ENCODE measurements around the gene HOXA3.

HOXA3 gene

DNA sequence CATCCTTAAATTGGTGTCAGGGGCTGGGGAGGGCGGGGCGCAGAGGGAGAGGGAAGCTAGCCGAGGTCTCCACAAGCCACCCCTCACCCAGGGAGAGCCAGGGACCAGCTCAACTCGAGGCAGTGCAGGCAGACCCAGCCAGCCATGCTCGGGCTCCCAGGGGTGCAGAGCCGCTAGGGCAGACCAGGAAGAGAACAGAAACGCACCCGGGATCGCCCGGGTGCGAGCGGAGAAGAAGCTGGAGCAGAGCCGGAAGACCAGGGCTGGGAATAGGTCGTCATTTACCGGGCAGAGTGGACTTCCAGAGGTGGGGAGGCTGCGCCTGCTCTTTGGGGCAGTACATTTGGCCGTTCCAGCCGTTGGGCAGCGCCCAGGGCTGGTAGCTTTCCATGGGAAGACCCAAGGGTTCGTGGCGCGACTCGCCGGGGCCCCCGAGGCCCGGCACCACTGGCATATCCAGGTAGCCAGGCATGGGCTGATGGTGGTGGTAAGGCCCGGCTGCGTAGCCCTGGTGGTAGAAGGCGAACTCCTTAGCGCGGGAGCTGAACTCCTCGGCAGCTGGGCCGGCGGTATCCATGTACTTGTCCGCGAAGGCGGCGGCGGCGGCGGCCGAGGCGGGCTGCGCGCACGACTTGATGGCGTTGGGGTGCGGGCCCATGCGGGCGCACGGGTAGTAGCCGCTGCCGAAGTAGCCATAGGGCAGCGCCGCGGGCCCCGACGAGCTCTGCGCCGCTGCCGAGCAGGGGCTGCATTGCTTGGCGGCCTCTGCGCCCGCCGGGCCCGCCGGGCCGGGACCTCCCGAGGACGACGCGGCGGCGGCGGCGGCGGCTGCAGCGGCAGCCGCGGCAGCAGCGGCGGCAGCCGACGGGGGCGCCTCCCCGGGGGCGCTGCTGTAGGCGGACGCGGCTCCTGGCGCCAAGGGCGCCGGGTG is 46.8 kb upstream of the HOXA3 start:
- peak overlapping the region; percentile 60 for H3K4me3 ChIP-seq (ENCODE audit: low read depth, low read length)
- ChIA-PET CTCF (interaction anchor here (0.9 to 2.5 kb wide), 25 partner anchors 8 to 1073 kb away, joined by 3 to 14 read pairs (median 5); partner anchors contain the start of gene HOXA10), POLR2A (no interaction called here)
- TF ChIP-seq, protein P1, sequence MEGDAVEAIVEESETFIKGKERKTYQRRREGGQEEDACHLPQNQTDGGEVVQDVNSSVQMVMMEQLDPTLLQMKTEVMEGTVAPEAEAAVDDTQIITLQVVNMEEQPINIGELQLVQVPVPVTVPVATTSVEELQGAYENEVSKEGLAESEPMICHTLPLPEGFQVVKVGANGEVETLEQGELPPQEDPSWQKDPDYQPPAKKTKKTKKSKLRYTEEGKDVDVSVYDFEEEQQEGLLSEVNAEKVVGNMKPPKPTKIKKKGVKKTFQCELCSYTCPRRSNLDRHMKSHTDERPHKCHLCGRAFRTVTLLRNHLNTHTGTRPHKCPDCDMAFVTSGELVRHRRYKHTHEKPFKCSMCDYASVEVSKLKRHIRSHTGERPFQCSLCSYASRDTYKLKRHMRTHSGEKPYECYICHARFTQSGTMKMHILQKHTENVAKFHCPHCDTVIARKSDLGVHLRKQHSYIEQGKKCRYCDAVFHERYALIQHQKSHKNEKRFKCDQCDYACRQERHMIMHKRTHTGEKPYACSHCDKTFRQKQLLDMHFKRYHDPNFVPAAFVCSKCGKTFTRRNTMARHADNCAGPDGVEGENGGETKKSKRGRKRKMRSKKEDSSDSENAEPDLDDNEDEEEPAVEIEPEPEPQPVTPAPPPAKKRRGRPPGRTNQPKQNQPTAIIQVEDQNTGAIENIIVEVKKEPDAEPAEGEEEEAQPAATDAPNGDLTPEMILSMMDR (IDR thresholded peaks at IDR 0.05; ENCODE audit: insufficient read depth, low read length, missing control alignments) = no peak
- no peak for DNase-seq (ENCODE audit: low read depth, low spot score)

DNA sequence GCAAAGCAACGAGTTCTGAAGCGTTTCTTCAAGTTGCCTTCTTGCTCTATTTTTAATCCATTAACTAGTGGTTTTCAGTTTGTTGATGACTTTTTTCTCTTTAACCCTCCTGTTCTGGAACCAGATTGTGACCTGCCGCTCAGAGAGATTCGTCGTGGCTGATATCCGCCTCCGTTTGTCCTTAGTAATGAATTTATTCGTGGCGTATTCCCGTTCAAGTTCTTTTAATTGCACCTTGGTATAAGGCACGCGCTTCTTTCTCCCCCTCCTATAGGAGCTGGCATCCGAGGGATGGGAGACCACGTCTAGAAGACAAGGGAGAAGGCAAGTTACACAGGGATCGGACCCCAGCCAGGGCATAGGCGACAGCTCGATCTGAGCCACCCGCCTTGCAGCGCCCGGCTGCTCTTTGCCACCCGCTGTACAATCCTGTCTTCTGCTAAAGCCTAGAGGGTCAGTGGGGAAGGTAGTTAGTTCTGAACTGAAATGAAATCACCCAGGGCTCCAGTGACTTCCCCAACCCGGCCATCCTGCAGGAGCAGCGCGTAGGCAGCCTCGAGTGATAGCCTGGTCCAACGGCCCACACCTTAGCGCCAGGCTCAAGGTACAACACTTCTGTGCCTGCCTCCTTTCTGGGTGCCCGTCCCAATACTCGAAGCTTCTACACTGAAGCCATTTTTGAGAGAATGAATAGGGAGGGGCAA is 45.9 kb upstream of the HOXA3 start:
- DNase-seq (ENCODE audit: low read depth, low spot score) = no peak
- ChIA-PET CTCF (interaction anchor here (0.9 to 2.5 kb wide), 23 partner anchors 8 to 1074 kb away, joined by 3 to 14 read pairs (median 5); no protein-coding TSS in a partner anchor), POLR2A (no interaction called here)
- TF ChIP-seq, protein P1 (IDR thresholded peaks at IDR 0.05; ENCODE audit: insufficient read depth, low read length, missing control alignments) = no peak
- H3K4me3 ChIP-seq (ENCODE audit: low read depth, low read length) = no peak overlapping the region; the same call in 1 of the 2 replicates

DNA sequence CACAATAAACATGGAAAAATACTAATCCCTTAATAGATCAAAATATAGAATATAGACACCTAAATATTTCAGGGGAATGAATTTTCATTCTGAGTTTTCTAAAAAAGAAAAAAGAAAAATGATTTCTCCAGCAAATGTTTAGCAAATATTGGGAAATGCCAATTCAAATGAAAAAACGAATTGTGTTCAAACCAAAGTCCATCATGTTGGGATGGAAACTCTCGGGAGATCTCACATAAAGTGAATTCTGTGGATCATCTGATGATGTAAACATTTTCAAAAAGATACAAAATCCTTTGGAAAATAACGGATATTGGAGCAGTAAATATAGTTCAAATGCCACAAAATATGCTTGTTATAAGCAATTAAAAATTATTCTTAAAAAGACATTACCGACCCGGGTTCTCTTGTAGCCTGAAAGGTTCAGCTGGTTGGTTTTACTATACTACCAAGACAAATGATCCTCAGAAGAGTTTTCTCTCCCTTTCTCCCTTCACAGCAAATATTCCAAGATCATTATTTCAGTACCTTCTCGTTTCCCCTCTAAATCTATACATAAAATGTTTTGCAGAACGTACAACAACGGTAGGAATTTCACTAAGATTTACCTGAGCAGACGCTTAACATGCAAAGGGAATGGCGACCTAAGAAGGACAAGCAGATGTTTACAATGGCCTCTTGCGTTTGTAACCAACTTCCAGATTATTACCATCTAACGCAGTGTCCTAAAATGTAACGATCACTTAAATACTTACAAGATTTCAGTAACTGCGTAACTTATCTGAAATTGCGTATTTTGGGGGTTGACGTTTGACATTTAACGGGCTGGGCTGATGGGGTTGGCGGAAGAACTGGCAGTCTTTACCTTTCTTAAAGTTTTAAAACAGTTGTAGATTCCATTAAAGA is 45.0 kb upstream of the HOXA3 start:
- DNase-seq (ENCODE audit: low read depth, low spot score) = no peak
- POLR2A ChIA-PET = no interaction called here
- H3K4me3 ChIP-seq (ENCODE audit: low read depth, low read length) = no peak overlapping the region
- TF ChIP-seq, protein P1 (IDR thresholded peaks at IDR 0.05; ENCODE audit: insufficient read depth, low read length, missing control alignments) = no peak
- CTCF ChIA-PET = interaction anchor here (0.6 to 2.5 kb wide), 5 partner anchors 10 to 896 kb away, joined by 3 to 10 read pairs (median 7); no protein-coding TSS in a partner anchor

DNA sequence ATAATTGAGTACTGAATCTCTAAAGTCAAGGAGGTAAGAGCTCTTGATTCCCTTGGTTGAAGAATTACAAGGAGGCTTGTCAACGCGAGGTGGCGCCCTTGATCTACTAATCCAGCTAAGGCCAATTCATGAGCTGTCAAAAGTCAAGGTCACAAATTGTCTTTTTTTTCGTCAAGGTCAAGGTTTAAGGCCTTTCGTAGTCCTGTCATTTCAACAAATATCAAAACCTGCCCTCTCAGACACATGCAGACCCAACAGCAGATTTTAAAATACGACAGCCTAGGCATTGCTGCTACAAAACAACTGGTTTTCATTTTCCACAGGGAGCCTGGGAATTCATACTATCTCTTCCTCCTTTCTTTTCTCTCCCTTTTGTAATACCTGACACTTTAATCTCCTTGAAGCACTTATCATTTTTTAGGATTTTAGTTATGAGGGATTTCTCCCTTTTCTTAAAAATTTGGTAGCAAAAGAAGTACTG is 43.9 kb upstream of the HOXA3 start:
- ChIA-PET POLR2A (interaction anchor here (0.6 kb wide), 1 partner anchor 656 kb away, joined by 4 read pairs; no protein-coding TSS in a partner anchor), CTCF (interaction anchor here (0.6 to 4.9 kb wide), 60 partner anchors 8 to 1906 kb away, joined by 3 to 67 read pairs (median 5); partner anchors contain the start of genes HIBADH, HOXA10, HOXA11 and TAX1BP1)
- DNase-seq (ENCODE audit: low read depth, low spot score) = no peak
- TF ChIP-seq, protein P1 (IDR thresholded peaks at IDR 0.05; ENCODE audit: insufficient read depth, low read length, missing control alignments) = peak; percentile 72
- H3K4me3 ChIP-seq (ENCODE audit: low read depth, low read length) = no peak overlapping the region

DNA sequence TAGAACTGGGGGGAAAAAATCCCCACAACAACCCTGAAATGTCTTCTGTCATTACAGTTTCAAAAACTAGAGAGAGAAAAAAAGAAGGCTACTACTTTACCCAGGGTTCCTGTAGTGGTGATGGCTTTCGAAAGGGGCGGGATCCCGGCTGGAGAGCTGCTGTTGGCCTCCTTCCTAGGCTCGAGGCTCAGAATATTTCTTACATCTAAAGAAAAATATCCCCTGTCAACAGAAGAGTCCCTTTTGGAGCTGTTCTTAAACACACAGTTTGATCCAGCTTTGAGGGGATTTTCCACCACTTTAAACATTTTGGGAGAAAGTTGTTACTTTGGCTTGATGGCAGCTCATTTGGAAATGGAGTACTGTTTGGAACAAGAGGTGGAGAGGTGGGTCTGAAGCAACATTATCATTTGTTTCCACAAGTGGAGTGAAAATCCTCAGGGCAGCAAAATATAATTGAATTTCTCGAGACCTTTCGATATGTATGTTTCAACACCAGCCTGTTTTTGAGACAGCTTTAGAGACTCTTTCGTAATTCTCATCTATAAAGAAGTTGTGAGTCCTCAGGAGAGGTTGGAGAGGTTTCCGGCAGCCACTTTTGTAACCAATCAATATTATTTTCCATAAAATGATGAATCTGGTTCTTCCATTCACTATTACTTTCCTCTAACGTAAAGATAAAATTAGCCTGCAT is 42.5 kb upstream of the HOXA3 start:
- POLR2A ChIA-PET = no interaction called here

More for the DNA sequence above, 42.5 kb upstream of the HOXA3 start:
- CTCF ChIA-PET = interaction anchor here (0.8 to 4.9 kb wide), 38 partner anchors 9 to 1907 kb away, joined by 3 to 67 read pairs (median 5); partner anchors contain the start of genes HIBADH and HOXA11
- TF ChIP-seq, protein P1 (IDR thresholded peaks at IDR 0.05; ENCODE audit: insufficient read depth, low read length, missing control alignments) = no peak
- no peak overlapping the region for H3K4me3 ChIP-seq (ENCODE audit: low read depth, low read length)
- no peak for DNase-seq (ENCODE audit: low read depth, low spot score)

Data from AG04449 (cell line).